DMS53 treated with DMSO at 0.1 percent for 48 hours (cell line): ENCODE measurements around the gene WASF2.
"Not testable (repeated sequence)": the region's sequence is repeated elsewhere in the genome, so short reads cannot be mapped to it uniquely, and the experiment has no call there.

Experiments
- DNase-seq: peaks from one replicate; lab custom pipeline; 2025; ENCODE audit not compliant: unreplicated experiment; lab: John Stamatoyannopoulos, UW

The WASF2 gene

GRCh38 chr1:27496604-27497155, 6.7 kb upstream of the WASF2 start:
- no peak for DNase-seq

- DNase-seq: no peak
These were observed 2.8 kb upstream of the WASF2 start for GRCh38 chr1:27492796-27493195.

GRCh38 chr1:27491748-27492700, 2.1 kb upstream of the WASF2 start:
- no peak for DNase-seq

- DNase-seq: peak; percentile 29
These were observed 430 bp downstream of the WASF2 start for GRCh38 chr1:27489501-27489972.

- no peak for DNase-seq
These were observed 1.7 kb downstream of the WASF2 start for GRCh38 chr1:27487966-27488884.

- no peak for DNase-seq
These were observed 4.6 kb downstream of the WASF2 start for GRCh38 chr1:27485363-27485762.

GRCh38 chr1:27483659-27484058, 6.3 kb downstream of the WASF2 start:
- DNase-seq: no peak

GRCh38 chr1:27481994-27482620, 7.9 kb downstream of the WASF2 start:
- no peak for DNase-seq

- no peak for DNase-seq
These were observed 11.9 kb downstream of the WASF2 start for GRCh38 chr1:27478098-27478497.

GRCh38 chr1:27476237-27476636, 13.7 kb downstream of the WASF2 start:
- DNase-seq: no peak

- DNase-seq: no peak
These were observed 14.2 kb downstream of the WASF2 start for GRCh38 chr1:27475720-27476119.

GRCh38 chr1:27473755-27474154, 16.2 kb downstream of the WASF2 start:
- no peak for DNase-seq

- not testable (repeated sequence) for DNase-seq
These were observed 17.9 kb downstream of the WASF2 start for GRCh38 chr1:27472098-27472497.

- DNase-seq: no peak
These were observed 18.5 kb downstream of the WASF2 start for GRCh38 chr1:27471477-27471876.

- no peak for DNase-seq
These were observed 20.6 kb downstream of the WASF2 start for GRCh38 chr1:27469334-27469733.

GRCh38 chr1:27468378-27468777, 21.6 kb downstream of the WASF2 start:
- DNase-seq: not testable (repeated sequence)

- DNase-seq: no peak
These were observed 24.9 kb downstream of the WASF2 start for GRCh38 chr1:27464926-27465647.

- DNase-seq: not testable (repeated sequence)
These were observed 26.1 kb downstream of the WASF2 start for GRCh38 chr1:27463916-27464315.

GRCh38 chr1:27458521-27458920, 31.4 kb downstream of the WASF2 start:
- DNase-seq: not testable (repeated sequence)
